ENCODE results near the gene SH3TC2.
A peak's percentile ranks its signal among the peaks of the same experiment; 100 is the strongest.

Gene SH3TC2

DNA sequence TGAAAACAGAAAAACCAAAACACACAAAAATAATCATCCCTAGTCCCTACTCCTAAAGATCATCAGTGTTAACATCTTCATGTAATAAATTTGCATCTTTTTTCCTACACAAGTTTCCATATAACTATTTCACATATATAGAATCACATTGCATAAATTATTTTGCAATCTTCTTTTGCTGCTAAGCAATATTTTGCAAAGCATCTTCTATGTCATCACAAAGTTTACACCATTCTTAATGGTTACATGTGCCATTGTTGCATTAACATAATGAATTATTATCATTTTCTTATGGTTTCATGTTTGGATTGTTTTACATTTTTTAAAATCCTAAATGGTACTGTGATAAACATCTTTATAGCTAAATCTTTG, 17.8 kb downstream of the SH3TC2 start:
- H3K27ac Mint-ChIP-seq, result no peak overlapping the region
- no peaks in the 10 kb centered on the region for H3K36me3 Mint-ChIP-seq (ENCODE audit: low read depth)
- H3K4me3 Mint-ChIP-seq, result no peak overlapping the region
- H3K4me1 Mint-ChIP-seq (ENCODE audit: low read depth), result no peaks in the 10 kb centered on the region
- H3K27me3 Mint-ChIP-seq, result peaks cover 6% of the 10 kb centered on the region
- no peaks in the 10 kb centered on the region for H3K9me3 Mint-ChIP-seq

DNA sequence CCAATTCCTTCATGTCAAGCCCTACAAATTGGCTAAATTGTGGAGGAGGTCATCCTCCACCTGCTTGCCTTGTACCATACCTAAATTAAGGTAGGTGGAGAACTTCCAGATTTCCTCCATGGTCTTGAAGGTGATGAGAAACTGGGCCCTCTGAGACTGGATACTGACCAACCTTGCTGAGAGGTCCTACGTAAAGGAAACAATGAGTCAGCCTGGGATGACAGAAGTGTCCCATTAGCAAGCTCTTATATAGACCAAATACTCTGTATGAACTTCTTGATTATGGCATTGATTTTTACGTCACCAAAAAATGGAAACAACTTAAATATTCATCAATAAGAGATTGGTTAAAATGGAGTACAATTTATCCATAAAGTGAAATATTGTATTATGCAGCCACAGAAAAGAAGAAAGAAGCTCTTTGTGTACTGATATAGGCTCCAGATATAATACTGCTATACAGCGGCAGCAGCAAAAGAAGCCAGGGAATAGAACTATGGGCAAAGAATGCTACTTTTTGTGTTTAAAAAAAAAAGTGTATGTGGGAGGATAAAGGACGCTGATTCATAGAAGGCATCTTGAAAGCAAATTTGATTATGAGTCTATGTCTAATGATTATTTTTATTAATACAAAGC, 18.3 kb downstream of the SH3TC2 start:
- no peak overlapping the region for H3K27ac Mint-ChIP-seq
- H3K4me3 Mint-ChIP-seq, result no peak overlapping the region
- H3K9me3 Mint-ChIP-seq, result no peaks in the 10 kb centered on the region
- no peaks in the 10 kb centered on the region for H3K36me3 Mint-ChIP-seq (ENCODE audit: low read depth)
- no peaks in the 10 kb centered on the region for H3K4me1 Mint-ChIP-seq (ENCODE audit: low read depth)
- H3K27me3 Mint-ChIP-seq, result peaks cover 6% of the 10 kb centered on the region

DNA sequence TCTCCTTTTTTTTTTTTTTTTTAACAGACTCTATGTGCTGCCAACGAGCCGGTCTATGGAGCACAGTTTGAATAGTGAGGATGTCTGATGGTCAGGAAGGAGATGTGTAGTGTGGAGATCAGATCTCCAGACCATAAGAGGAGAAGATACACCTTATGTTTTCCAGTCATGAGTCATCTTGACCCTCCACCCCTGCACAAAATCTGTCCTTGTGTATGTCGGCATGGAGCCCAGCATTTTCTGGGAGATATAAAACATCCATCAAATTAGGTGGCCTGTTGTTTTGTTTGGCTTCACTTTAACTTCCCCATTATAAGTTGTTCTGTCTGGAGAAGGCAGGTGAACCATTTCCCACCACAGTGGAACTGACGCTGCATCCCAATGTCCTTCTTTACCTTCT, 19.2 kb downstream of the SH3TC2 start:
- Mint-ChIP-seq H3K27me3 (peaks cover 6% of the 10 kb centered on the region), H3K36me3 (ENCODE audit: low read depth) (no peaks in the 10 kb centered on the region), H3K4me1 (ENCODE audit: low read depth) (no peaks in the 10 kb centered on the region), H3K9me3 (no peaks in the 10 kb centered on the region), H3K27ac (no peak overlapping the region), H3K4me3 (no peak overlapping the region)

DNA sequence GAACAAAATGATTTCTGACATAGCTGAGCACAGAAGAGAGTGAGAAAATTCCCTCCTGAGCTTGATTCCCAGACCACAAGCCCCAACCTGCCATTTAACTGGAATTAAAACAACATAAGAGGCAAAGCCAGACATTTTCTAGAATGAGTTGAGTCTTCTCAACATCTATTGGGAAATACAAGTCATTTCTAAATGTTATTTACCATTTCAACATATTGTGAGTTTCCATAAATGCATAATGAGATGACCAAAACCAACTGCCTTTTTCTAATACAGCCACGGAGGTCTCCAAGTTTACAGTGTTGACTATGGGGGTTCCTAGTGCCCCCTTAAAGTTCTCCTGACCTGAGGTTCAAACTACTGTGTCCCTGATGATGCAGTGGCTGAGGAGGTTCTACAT, 20.0 kb downstream of the SH3TC2 start:
- H3K27me3 Mint-ChIP-seq, result peaks cover 6% of the 10 kb centered on the region
- no peak overlapping the region for H3K4me3 Mint-ChIP-seq
- H3K27ac Mint-ChIP-seq, result no peak overlapping the region

DNA sequence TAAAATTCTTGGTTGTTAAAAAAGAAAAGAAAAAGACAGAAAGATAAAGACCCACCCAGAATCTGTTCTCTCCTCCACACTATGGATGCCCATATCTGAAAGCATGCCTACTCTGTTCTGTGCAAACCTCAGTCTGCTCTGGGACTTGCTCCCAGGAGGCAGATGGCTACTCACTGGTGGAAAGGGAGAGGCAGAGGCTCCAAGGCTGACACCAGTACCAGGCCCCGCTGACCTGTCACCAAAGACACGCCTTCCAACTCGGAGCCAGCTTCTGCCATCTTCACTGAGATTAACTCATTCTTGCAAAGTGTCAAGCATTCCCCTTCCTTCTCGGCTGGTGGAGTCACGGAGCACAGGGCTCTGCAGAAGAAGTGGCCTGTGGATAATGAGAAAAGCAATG, 21.6 kb downstream of the SH3TC2 start:
- no peak overlapping the region for H3K27ac Mint-ChIP-seq
- H3K4me3 Mint-ChIP-seq, result no peak overlapping the region
- H3K27me3 Mint-ChIP-seq, result peaks cover 3% of the 10 kb centered on the region
- peaks cover 21% of the 10 kb centered on the region for H3K4me1 Mint-ChIP-seq (ENCODE audit: low read depth)
- H3K36me3 Mint-ChIP-seq (ENCODE audit: low read depth), result no peaks in the 10 kb centered on the region
- no peaks in the 10 kb centered on the region for H3K9me3 Mint-ChIP-seq

More for the DNA sequence above, 20.0 kb downstream of the SH3TC2 start:
- Mint-ChIP-seq H3K36me3 (ENCODE audit: low read depth) (no peaks in the 10 kb centered on the region), H3K4me1 (ENCODE audit: low read depth) (peaks cover 6% of the 10 kb centered on the region), H3K9me3 (no peaks in the 10 kb centered on the region)

DNA sequence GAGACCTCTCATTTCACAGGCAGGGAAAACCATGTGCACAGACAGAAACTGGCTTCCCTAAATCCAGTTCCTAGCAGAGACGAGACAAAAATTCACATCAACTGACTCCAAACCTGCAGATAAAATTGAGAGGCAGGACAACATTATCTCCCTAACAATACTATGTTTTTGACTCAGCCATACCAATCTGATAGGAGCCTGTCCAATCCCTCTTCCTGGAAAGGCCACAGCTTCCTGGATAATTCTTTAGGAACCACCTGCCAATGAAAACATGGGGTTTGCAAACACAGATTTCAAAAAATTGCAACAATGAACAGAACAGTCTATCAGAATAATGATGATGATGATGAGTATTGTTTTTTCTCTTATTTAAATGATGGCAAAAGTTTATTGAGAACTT, 22.4 kb downstream of the SH3TC2 start:
- peaks cover 3% of the 10 kb centered on the region for H3K27me3 Mint-ChIP-seq
- no peak overlapping the region for H3K4me3 Mint-ChIP-seq
- no peaks in the 10 kb centered on the region for H3K36me3 Mint-ChIP-seq (ENCODE audit: low read depth)
- H3K4me1 Mint-ChIP-seq (ENCODE audit: low read depth), result peaks cover 26% of the 10 kb centered on the region
- H3K27ac Mint-ChIP-seq, result no peak overlapping the region
- H3K9me3 Mint-ChIP-seq, result no peaks in the 10 kb centered on the region

DNA sequence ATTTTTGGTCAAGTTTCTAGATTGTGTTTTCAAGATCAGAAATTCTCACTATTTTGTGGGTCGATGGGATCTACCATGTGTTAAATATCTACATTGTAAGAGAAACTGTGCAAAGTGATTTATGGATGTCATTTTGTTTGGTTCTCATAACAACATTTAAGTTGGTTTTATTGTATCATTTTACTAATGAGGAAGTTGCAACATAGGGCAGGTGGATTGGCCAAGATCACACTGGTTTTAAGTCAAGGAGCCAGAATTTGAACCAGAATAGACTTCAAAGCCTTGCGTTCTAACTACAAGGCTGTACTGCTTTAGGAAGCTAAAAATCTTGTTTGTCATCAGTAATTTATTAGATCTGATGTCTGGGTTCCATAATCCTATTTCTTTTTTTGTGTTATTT, 23.4 kb downstream of the SH3TC2 start:
- H3K4me3 Mint-ChIP-seq, result no peak overlapping the region
- H3K27me3 Mint-ChIP-seq, result peaks cover under 1% of the 10 kb centered on the region
- H3K36me3 Mint-ChIP-seq (ENCODE audit: low read depth), result no peaks in the 10 kb centered on the region
- H3K9me3 Mint-ChIP-seq, result no peaks in the 10 kb centered on the region
- peaks cover 26% of the 10 kb centered on the region for H3K4me1 Mint-ChIP-seq (ENCODE audit: low read depth)
- H3K27ac Mint-ChIP-seq, result no peak overlapping the region

DNA sequence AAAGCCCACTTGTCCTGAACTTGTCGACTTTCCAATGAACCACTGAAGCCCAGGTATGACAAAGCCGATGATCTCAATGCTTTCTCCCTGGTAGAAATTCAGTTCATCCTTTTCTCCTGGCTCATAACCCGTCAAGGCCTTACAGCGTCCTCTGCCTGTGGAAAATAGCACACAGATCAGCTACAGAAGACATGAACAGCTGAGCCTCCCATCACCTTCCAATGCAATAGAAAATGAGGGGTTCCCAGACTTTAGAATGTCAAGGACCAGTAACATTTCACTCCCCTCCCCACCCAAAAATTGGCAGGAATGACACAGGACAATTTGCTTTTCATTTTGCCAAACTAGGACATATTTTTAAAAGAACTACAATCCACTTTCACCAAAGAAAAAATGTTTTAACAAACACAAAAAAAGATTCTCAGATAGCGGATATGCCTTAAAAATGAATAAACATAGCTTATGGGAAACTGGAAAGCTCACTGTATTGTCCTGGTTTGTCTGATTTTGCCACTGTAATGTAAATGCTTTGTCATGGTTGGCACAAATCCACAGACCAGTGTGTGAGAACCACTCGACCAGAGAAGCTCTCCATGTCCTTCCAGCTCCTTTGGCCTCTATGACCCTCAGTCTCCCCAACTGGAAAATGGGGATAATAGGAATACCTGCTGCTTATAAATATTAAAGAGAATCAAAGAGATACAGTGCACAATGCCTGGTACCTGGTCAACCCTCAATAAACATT, 24.4 kb downstream of the SH3TC2 start:
- H3K4me3 Mint-ChIP-seq, result no peak overlapping the region
- no peaks in the 10 kb centered on the region for H3K9me3 Mint-ChIP-seq
- H3K4me1 Mint-ChIP-seq (ENCODE audit: low read depth), result peaks cover 26% of the 10 kb centered on the region
- H3K27me3 Mint-ChIP-seq, result no peaks in the 10 kb centered on the region
- H3K36me3 Mint-ChIP-seq (ENCODE audit: low read depth), result no peaks in the 10 kb centered on the region
- H3K27ac Mint-ChIP-seq, result no peak overlapping the region

DNA sequence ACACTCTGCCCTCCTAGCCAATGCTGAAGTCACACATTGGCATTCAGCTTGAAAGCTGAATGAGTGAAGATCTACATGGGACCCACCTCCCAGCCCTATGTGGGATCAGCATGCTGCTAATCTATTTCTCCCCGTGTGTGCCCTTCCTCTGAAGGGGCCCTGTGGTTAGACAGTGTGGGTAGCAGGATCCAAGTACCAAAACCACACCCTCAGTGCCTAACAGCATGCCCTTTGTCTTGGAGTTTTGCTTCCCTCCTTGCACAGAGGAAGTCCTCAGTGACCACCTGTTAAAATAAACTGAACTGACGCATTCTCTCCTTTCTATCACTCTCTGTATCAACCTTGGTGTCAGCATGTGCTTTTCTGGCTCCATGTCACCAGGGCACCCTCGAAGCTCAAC, 25.0 kb downstream of the SH3TC2 start:
- no peak overlapping the region for H3K4me3 Mint-ChIP-seq
- H3K9me3 Mint-ChIP-seq, result no peaks in the 10 kb centered on the region
- peaks cover 26% of the 10 kb centered on the region for H3K4me1 Mint-ChIP-seq (ENCODE audit: low read depth)
- no peaks in the 10 kb centered on the region for H3K27me3 Mint-ChIP-seq
- no peaks in the 10 kb centered on the region for H3K36me3 Mint-ChIP-seq (ENCODE audit: low read depth)
- peak overlapping the region; percentile 42 for H3K27ac Mint-ChIP-seq

DNA sequence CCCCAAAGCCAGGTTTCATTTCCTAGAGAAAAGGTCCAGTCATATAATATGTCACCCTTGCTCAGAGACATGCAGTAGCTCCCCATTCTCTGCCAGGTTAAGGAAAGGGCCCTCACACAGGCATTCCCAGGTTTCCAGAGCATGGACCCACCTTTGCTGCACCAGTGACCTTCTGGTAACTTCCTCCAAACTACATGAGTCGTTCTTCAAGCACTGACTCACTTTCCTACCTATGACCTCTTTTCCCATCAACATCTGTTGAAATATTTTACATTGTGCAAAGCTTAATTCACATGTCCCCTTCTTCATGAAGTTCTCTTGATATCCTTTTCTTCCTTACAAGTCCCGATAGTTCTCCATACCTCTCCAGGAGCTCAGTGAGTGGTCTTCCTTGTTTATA, 25.9 kb downstream of the SH3TC2 start:
- peak overlapping the region; percentile 7 for H3K27ac Mint-ChIP-seq
- no peaks in the 10 kb centered on the region for H3K36me3 Mint-ChIP-seq (ENCODE audit: low read depth)
- H3K27me3 Mint-ChIP-seq, result no peaks in the 10 kb centered on the region
- no peak overlapping the region for H3K4me3 Mint-ChIP-seq
- H3K9me3 Mint-ChIP-seq, result no peaks in the 10 kb centered on the region
- H3K4me1 Mint-ChIP-seq (ENCODE audit: low read depth), result peaks cover 26% of the 10 kb centered on the region

DNA sequence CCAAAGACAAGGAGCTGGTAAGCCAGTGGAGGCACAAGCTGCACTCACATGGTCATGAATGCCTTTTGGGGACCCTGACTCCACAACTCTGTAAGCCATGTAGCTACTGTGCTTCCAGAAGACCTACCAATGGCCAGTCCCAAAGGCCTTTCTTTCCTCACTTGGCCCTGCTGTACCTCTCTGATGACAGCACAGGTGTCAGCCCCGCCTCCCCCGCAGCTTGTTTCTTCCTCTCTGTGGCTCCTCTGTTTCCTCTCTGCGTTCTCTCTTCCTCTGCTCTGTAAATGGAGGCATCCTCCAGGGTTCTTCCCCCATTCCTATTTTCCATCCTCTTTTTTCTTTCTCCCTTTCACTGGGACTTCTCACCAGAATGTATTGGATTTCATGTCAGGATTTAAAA, 26.7 kb downstream of the SH3TC2 start:
- no peaks in the 10 kb centered on the region for H3K36me3 Mint-ChIP-seq (ENCODE audit: low read depth)
- H3K4me3 Mint-ChIP-seq, result no peak overlapping the region
- H3K27me3 Mint-ChIP-seq, result no peaks in the 10 kb centered on the region
- H3K27ac Mint-ChIP-seq, result no peak overlapping the region
- H3K9me3 Mint-ChIP-seq, result no peaks in the 10 kb centered on the region
- peaks cover 26% of the 10 kb centered on the region for H3K4me1 Mint-ChIP-seq (ENCODE audit: low read depth)

DNA sequence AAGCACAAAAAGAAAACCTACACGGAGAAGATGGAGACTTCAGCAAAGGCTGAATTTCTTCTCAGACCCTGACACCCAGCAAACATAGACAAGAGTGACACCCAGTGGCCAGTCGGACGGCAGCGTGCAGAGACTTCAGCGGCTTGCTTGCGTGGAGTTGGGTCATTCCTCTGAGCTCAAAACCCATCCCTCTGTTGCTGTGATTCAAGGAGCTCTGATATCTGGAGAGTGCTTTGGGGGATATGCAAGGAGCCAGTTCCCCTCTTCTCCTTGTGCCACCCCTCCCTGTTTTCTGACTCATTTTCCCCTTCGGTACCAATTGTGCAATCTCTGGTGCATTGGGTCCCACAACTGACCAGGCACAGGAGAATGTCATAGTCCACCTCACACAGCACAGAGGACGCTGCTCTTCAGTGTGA, 27.5 kb downstream of the SH3TC2 start:
- no peaks in the 10 kb centered on the region for H3K36me3 Mint-ChIP-seq (ENCODE audit: low read depth)
- no peak overlapping the region for H3K4me3 Mint-ChIP-seq
- H3K9me3 Mint-ChIP-seq, result no peaks in the 10 kb centered on the region
- no peak overlapping the region for H3K27ac Mint-ChIP-seq
- no peaks in the 10 kb centered on the region for H3K27me3 Mint-ChIP-seq
- peaks cover 26% of the 10 kb centered on the region for H3K4me1 Mint-ChIP-seq (ENCODE audit: low read depth)

DNA sequence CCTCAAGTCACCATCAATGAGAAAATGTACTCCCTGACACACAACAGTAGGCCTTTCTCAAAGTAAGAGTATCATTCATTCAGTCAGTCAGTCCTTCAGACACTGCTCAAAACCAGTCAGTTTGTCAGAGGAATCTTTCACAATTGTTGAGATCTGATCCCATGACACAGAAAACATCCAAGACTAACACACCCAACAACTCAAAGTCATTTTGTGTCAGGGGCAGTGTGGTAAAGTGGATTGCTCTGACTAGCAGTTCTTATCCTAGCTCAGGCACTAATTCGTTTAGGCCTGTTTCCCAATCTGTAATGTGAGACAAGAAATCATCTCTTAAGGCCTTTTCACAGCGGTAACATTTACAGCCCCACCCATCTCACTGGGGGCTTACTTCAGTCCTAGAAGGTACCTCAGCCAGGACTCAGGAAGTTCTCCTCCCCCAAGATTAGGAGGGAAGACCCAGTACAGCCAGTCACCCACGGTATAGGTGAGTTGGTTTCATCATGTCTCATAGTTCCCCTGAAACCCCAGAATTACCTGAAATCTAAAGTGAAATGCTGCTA, 31.9 kb downstream of the SH3TC2 start:
- Mint-ChIP-seq H3K9me3 (no peaks in the 10 kb centered on the region), H3K36me3 (ENCODE audit: low read depth) (no peaks in the 10 kb centered on the region), H3K4me1 (ENCODE audit: low read depth) (peaks cover 2% of the 10 kb centered on the region), H3K4me3 (no peak overlapping the region), H3K27me3 (no peaks in the 10 kb centered on the region), H3K27ac (no peak overlapping the region)

DNA sequence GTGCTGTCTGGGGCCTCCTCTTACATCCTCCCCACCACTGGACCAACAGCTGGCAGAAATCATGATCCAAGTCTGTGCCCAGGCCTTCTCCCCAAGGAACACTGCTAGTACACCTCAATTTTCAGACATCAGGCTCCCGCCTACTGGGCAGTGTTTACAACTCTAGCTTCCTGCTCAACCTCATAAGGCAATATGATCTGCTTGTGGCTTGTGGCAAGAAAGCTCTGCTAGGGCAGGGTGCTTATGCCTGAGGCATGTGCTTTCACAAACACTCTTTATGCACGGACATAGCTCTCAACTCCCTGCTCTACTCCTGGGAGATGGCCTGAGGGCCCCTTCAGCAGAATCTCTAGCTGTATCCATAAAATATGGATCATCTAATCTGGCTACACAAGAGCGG, 32.5 kb downstream of the SH3TC2 start:
- H3K4me1 Mint-ChIP-seq (ENCODE audit: low read depth), result no peaks in the 10 kb centered on the region
- H3K36me3 Mint-ChIP-seq (ENCODE audit: low read depth), result no peaks in the 10 kb centered on the region

DNA sequence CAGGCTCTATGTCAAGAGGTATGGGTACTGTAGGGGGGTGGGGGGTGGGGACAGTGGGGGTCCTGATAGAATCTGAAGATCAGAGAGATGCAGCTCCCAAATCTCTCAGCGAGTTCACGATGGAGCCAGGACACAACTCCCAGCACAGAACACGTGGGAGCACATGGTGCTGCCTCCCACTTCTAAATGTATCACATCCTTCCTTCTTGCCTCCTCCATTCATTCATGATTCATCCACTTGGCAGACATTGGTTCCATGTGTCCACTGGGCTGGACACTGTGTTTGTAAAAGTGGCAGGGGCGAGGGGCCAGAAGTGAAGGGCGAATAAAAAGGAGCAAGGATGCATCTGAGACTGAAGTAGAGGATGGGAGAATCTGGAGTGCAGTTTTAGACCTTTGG, 33.9 kb downstream of the SH3TC2 start:
- H3K4me3 Mint-ChIP-seq, result no peak overlapping the region
- no peaks in the 10 kb centered on the region for H3K4me1 Mint-ChIP-seq (ENCODE audit: low read depth)
- no peaks in the 10 kb centered on the region for H3K36me3 Mint-ChIP-seq (ENCODE audit: low read depth)
- H3K9me3 Mint-ChIP-seq, result no peaks in the 10 kb centered on the region
- H3K27ac Mint-ChIP-seq, result no peak overlapping the region
- no peaks in the 10 kb centered on the region for H3K27me3 Mint-ChIP-seq

More for the DNA sequence above, 32.5 kb downstream of the SH3TC2 start:
- H3K4me3 Mint-ChIP-seq, result no peak overlapping the region
- H3K9me3 Mint-ChIP-seq, result no peaks in the 10 kb centered on the region
- no peaks in the 10 kb centered on the region for H3K27me3 Mint-ChIP-seq
- no peak overlapping the region for H3K27ac Mint-ChIP-seq

DNA sequence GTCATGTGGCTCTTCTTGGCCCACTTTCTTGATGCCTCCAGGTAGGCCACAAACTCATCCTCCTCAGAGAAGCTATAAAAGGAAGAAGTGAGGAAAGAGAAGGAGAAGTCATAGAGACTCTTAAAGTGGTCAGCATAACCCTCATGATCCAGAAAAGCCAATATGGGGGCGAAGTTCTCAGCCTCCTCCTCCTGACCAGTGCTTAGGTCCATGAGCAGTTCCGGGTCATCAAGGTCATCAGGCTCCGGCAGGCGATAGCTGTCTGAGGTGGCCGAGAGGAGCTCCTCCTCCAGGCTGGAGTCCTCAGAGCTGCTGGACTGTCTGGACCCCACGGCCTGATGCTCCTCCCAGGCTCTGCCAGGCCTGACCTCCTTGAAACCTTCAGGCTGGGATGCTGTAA, 34.7 kb downstream of the SH3TC2 start:
- no peak overlapping the region for H3K4me3 Mint-ChIP-seq

More for the DNA sequence above, 34.7 kb downstream of the SH3TC2 start:
- H3K4me1 Mint-ChIP-seq (ENCODE audit: low read depth), result no peaks in the 10 kb centered on the region
- no peak overlapping the region for H3K27ac Mint-ChIP-seq
- H3K36me3 Mint-ChIP-seq (ENCODE audit: low read depth), result no peaks in the 10 kb centered on the region
- H3K9me3 Mint-ChIP-seq, result no peaks in the 10 kb centered on the region
- H3K27me3 Mint-ChIP-seq, result no peaks in the 10 kb centered on the region

Data from stimulated activated naive CD8-positive, alpha-beta T cell treated with anti-CD3 and anti-CD28 coated beads, Interleukin-15, Interleukin-2, amounts not matched to agents 100 ng/mL and 50 ng/mL, for 24 hours (primary cell).